Measurements from ENCODE around the gene TSPAN32.

Gene TSPAN32

GRCh38 chr11:2304506-2305139 lies 2.8 kb downstream of the TSPAN32 start:
- no peak for DNase-seq (ENCODE audit: low read depth in 2 of 2)

- DNase-seq (ENCODE audit: low read depth in 2 of 2), result peak in 1 of 2 experiments; percentile 22
These were observed 3.4 kb downstream of the TSPAN32 start for GRCh38 chr11:2305140-2305778.

- DNase-seq (ENCODE audit: low read depth in 2 of 2), result peak; percentile 25 to 33
These were observed 4.1 kb downstream of the TSPAN32 start for GRCh38 chr11:2305788-2306451.

GRCh38 chr11:2306452-2306823 lies 4.6 kb downstream of the TSPAN32 start:
- DNase-seq (ENCODE audit: low read depth in 2 of 2), result peak; percentile 92 to 93

- DNase-seq (ENCODE audit: low read depth in 2 of 2), result no peak
These were observed 5.2 kb downstream of the TSPAN32 start for GRCh38 chr11:2306877-2307500.

GRCh38 chr11:2307501-2308331 lies 5.9 kb downstream of the TSPAN32 start:
- DNase-seq (ENCODE audit: low read depth in 2 of 2), result no peak

GRCh38 chr11:2308713-2309112 lies 6.9 kb downstream of the TSPAN32 start:
- DNase-seq (ENCODE audit: low read depth in 2 of 2), result no peak

- DNase-seq (ENCODE audit: low read depth in 2 of 2), result no peak
These were observed 7.6 kb downstream of the TSPAN32 start for GRCh38 chr11:2309251-2310072.

- DNase-seq (ENCODE audit: low read depth in 2 of 2), result no peak
These were observed 8.4 kb downstream of the TSPAN32 start for GRCh38 chr11:2310073-2310785.

GRCh38 chr11:2310786-2311352 lies 9.1 kb downstream of the TSPAN32 start:
- DNase-seq (ENCODE audit: low read depth in 2 of 2), result no peak

- no peak for DNase-seq (ENCODE audit: low read depth in 2 of 2)
These were observed 9.7 kb downstream of the TSPAN32 start for GRCh38 chr11:2311353-2312133.

GRCh38 chr11:2312232-2313042 lies 10.6 kb downstream of the TSPAN32 start:
- no peak for DNase-seq (ENCODE audit: low read depth in 2 of 2)

GRCh38 chr11:2313051-2313951 lies 11.5 kb downstream of the TSPAN32 start:
- no peak for DNase-seq (ENCODE audit: low read depth in 2 of 2)

- no peak for DNase-seq (ENCODE audit: low read depth in 2 of 2)
These were observed 12.3 kb downstream of the TSPAN32 start for GRCh38 chr11:2314136-2314524.

GRCh38 chr11:2314525-2315394 lies 12.9 kb downstream of the TSPAN32 start:
- peak; percentile 76 to 78 for DNase-seq (ENCODE audit: low read depth in 2 of 2)

Measured in fibroblast of skin of left biceps (primary cell).